ENCODE data around the gene STAMBPL1. TPM values are rescaled to one million over a fixed set of nuclear protein-coding genes. Genes with fewer than 3 reads are reported as not detected.

Gene STAMBPL1
- total RNA-seq, 1 donor = 42.4 TPM

DNA sequence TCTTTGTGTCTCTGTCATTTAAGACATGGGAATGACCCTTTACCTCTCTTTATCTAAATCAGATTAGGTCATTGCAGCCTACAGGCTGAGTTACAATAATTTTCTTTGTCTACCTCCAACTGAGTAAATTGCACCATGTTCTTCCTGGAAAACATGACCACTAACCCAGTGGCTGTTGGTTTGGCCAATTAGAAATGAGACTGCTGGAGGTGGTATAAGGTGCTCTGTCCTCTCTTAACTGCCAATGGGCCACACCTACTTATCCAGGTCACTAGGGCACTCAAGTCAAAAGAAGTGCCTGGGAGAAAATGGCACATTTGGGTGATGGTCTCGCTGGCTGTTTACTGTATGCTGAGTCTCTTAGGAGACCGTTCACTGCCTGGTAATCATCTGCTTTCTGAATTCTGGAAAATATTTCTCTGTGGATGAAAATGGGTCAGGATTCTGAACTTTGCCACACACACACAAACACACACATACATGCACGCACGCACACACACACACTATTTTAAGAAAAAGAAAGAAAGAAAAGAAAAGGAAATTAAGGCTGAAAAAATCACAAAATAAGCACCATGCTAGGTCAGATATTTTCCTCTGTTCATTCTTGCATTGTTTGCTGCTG, 16.4 kb downstream of the STAMBPL1 start:
- H3K4me3 ChIP-seq (ENCODE audit: low read length) = no peak overlapping the region
- H3K27me3 ChIP-seq (ENCODE audit: insufficient read depth, low read length) = no peaks in the 10 kb centered on the region
- no peaks in the 10 kb centered on the region for H3K9me3 ChIP-seq (ENCODE audit: low read depth, low read length)
- peaks cover 25% of the 10 kb centered on the region for H3K4me1 ChIP-seq (ENCODE audit: insufficient read depth, low read length)

DNA sequence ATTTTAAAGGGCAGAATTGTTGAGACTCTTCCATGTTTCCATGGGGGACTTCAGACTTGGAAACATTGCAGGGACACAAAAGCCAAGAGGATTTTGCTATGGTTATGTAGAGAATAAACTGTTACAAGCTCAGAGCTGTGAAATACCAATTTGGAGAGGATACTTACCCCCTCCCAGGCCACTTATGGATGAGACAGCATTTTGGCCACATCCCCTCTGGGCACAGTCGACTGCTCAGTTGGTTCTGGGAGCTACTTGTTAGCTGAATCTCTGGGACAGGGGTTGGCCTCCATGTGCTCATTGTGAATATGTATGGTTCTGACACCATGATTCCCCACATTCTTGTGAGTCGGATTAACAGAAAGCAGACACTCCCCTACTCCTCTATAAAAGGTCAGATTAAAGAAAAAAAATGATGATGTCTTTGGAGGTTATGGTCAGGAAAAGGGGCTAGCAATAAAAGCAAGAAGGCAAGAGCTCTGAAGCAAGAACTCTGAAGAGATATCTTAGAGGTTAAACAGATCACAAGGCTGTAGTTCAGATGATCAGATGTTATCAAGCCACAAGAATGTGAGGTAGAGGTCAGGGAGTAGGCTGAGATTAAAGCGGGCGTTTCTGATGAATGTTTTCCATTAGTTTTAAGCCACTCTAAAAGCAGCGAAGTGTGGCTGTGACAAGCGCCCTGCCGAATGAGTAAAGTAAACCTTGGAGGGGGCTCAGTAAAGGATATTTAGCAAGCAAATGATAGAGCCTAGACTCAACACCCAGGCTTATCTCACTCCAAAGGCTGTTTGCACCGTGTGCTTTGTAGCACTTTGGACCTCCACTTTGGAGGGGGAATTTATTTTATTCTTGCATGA, 17.2 kb downstream of the STAMBPL1 start:
- no peaks in the 10 kb centered on the region for H3K9me3 ChIP-seq (ENCODE audit: low read depth, low read length)
- H3K27me3 ChIP-seq (ENCODE audit: insufficient read depth, low read length) = no peaks in the 10 kb centered on the region
- peaks cover 30% of the 10 kb centered on the region for H3K4me1 ChIP-seq (ENCODE audit: insufficient read depth, low read length)
- H3K4me3 ChIP-seq (ENCODE audit: low read length) = no peak overlapping the region

- no peak overlapping the region for H3K4me3 ChIP-seq (ENCODE audit: low read length)
- H3K27me3 ChIP-seq (ENCODE audit: insufficient read depth, low read length) = no peaks in the 10 kb centered on the region
- no peaks in the 10 kb centered on the region for H3K9me3 ChIP-seq (ENCODE audit: low read depth, low read length)
- peaks cover 34% of the 10 kb centered on the region for H3K4me1 ChIP-seq (ENCODE audit: insufficient read depth, low read length)
Observed at GRCh38 chr10:88898727-88899126, 18.7 kb downstream of the STAMBPL1 start.

GRCh38 chr10:88899886-88900285, 19.8 kb downstream of the STAMBPL1 start:
- H3K4me1 ChIP-seq (ENCODE audit: insufficient read depth, low read length) = peaks cover 34% of the 10 kb centered on the region

DNA sequence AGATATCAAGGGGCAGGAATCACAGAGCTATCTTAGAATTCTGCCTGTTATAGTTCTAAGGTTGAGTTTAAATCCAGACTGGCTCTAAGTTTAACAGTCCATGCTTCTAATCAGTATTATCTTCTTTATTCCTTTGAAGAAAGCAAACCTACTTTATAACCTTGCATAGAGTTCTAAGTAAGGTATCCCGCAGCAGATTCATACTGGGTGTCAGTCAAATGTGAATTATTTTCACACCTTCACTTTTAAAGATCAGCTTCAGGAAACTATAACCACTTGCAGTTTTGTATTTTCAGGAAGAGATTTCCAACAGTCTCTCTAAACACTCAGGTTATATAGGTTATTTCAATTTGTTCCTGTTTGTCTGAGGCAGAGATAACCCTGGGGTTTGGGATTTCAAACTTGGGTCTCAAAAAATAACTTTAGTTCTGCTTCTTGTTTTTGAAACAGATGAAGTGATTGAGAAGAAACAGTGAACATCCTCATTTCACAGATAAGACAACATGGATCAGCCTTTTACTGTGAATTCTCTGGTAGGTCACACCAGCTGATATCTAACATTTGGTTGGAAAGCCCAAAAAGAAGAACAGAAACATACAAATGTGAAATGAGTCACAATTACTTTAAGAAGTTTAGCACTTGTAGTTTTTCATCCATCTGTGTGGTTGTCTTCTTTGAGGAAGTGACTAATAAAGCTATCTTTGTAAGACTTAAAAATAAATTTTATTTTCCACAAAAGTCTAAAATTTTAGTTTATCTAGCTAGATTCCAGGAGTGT, 21.4 kb downstream of the STAMBPL1 start:
- Histone ChIP-seq H3K27me3 (ENCODE audit: insufficient read depth, low read length) (no peaks in the 10 kb centered on the region), H3K9me3 (ENCODE audit: low read depth, low read length) (no peaks in the 10 kb centered on the region), H3K4me3 (ENCODE audit: low read length) (no peak overlapping the region), H3K4me1 (ENCODE audit: insufficient read depth, low read length) (peaks cover 32% of the 10 kb centered on the region)

More at GRCh38 chr10:88899886-88900285, 19.8 kb downstream of the STAMBPL1 start:
- H3K9me3 ChIP-seq (ENCODE audit: low read depth, low read length) = no peaks in the 10 kb centered on the region
- no peaks in the 10 kb centered on the region for H3K27me3 ChIP-seq (ENCODE audit: insufficient read depth, low read length)
- no peak overlapping the region for H3K4me3 ChIP-seq (ENCODE audit: low read length)

GRCh38 chr10:88901984-88902789, 22.1 kb downstream of the STAMBPL1 start:
- Histone ChIP-seq H3K4me1 (ENCODE audit: insufficient read depth, low read length) (peaks cover 24% of the 10 kb centered on the region), H3K27me3 (ENCODE audit: insufficient read depth, low read length) (no peaks in the 10 kb centered on the region), H3K4me3 (ENCODE audit: low read length) (no peak overlapping the region), H3K9me3 (ENCODE audit: low read depth, low read length) (no peaks in the 10 kb centered on the region)

- H3K27me3 ChIP-seq (ENCODE audit: insufficient read depth, low read length) = no peaks in the 10 kb centered on the region
- H3K4me1 ChIP-seq (ENCODE audit: insufficient read depth, low read length) = peaks cover 20% of the 10 kb centered on the region
- no peaks in the 10 kb centered on the region for H3K9me3 ChIP-seq (ENCODE audit: low read depth, low read length)
- no peak overlapping the region for H3K4me3 ChIP-seq (ENCODE audit: low read length)
Observed at GRCh38 chr10:88903715-88904114, 23.7 kb downstream of the STAMBPL1 start.

DNA sequence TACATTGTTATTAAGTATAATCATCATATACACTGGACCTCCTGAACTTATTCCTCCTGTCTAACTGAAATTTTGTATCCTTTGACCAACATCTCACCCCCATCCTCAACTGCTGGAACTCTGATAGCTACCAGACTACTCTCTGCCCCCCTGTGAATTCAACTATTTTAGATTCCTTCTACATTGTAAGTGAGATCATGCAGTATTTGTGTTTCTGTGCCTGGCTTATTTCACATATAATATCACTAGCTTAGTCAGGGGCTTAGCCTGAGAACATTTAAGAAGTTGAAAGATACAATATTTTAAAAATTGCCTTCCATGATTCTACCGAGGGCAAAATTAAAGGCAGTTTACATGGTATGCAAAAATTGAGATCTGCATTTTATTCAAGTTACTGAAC, 26.9 kb downstream of the STAMBPL1 start:
- no peaks in the 10 kb centered on the region for H3K27me3 ChIP-seq (ENCODE audit: insufficient read depth, low read length)
- no peak overlapping the region for H3K4me3 ChIP-seq (ENCODE audit: low read length)
- H3K4me1 ChIP-seq (ENCODE audit: insufficient read depth, low read length) = peaks cover 7% of the 10 kb centered on the region
- no peaks in the 10 kb centered on the region for H3K9me3 ChIP-seq (ENCODE audit: low read depth, low read length)

DNA sequence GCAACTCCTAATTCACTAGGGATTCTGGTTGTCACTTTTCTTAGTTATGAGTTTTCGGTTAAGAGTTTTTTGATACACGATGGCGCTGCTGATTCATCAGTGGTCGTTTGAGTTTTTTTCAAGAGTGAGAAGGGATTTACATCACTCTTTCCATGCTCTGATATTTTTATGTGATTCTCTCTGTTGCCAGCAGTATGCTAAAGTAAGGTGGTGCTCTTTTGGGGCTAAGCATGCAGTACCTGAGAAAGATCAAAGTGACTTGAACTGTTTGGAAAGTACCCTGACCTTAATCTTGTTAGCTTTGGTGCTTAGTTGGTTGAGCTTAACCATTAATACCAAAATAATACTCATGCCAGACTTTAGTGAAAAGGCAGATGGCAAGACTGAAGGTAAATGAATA, 28.1 kb downstream of the STAMBPL1 start:
- Histone ChIP-seq H3K27me3 (ENCODE audit: insufficient read depth, low read length) (no peaks in the 10 kb centered on the region), H3K4me3 (ENCODE audit: low read length) (no peak overlapping the region), H3K4me1 (ENCODE audit: insufficient read depth, low read length) (no peaks in the 10 kb centered on the region), H3K9me3 (ENCODE audit: low read depth, low read length) (no peaks in the 10 kb centered on the region)

DNA sequence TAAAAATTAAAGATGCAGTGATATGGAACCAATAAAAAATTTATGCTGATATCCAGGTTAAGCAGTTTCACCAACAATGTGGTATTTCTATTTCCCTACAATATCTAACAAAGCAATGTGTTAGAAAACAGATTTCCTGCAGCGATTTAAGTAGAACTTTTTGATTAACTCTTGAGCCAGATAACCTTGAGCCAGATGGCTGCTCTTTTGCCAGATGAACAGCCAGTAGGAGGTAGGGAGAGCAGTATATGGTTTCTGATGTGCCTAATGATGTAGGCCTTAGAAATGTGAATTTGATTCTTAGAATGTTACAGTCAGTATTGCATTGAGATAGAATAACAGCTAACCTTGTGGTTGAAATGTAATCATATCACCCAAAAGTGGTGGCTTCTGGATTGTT, 31.1 kb downstream of the STAMBPL1 start:
- no peaks in the 10 kb centered on the region for H3K4me1 ChIP-seq (ENCODE audit: insufficient read depth, low read length)
- no peaks in the 10 kb centered on the region for H3K27me3 ChIP-seq (ENCODE audit: insufficient read depth, low read length)
- no peaks in the 10 kb centered on the region for H3K9me3 ChIP-seq (ENCODE audit: low read depth, low read length)
- no peak overlapping the region for H3K4me3 ChIP-seq (ENCODE audit: low read length)

- Histone ChIP-seq H3K27me3 (ENCODE audit: insufficient read depth, low read length) (no peaks in the 10 kb centered on the region), H3K4me3 (ENCODE audit: low read length) (no peak overlapping the region), H3K9me3 (ENCODE audit: low read depth, low read length) (no peaks in the 10 kb centered on the region), H3K4me1 (ENCODE audit: insufficient read depth, low read length) (no peaks in the 10 kb centered on the region)
Observed at GRCh38 chr10:88911851-88912250, 31.8 kb downstream of the STAMBPL1 start.

DNA sequence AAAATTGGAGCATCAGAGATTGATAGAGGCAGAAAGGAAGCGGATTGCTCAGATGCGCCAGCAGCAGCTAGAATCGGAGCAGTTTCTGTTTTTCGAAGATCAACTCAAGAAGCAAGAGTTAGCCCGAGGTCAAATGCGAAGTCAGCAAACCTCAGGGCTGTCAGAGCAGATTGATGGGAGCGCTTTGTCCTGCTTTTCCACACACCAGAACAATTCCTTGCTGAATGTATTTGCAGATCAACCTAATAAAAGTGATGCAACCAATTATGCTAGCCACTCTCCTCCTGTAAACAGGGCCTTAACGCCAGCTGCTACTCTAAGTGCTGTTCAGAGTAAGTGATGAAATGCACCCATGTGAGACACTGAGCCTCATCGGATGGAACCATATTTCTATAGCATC, 33.1 kb downstream of the STAMBPL1 start:
- H3K9me3 ChIP-seq (ENCODE audit: low read depth, low read length) = no peaks in the 10 kb centered on the region

GRCh38 chr10:88913788-88914187, 33.7 kb downstream of the STAMBPL1 start:
- Histone ChIP-seq H3K27me3 (ENCODE audit: insufficient read depth, low read length) (no peaks in the 10 kb centered on the region), H3K4me1 (ENCODE audit: insufficient read depth, low read length) (no peaks in the 10 kb centered on the region), H3K4me3 (ENCODE audit: low read length) (no peak overlapping the region), H3K9me3 (ENCODE audit: low read depth, low read length) (no peaks in the 10 kb centered on the region)

More for the DNA sequence above, 33.1 kb downstream of the STAMBPL1 start:
- Histone ChIP-seq H3K4me1 (ENCODE audit: insufficient read depth, low read length) (no peaks in the 10 kb centered on the region), H3K27me3 (ENCODE audit: insufficient read depth, low read length) (no peaks in the 10 kb centered on the region), H3K4me3 (ENCODE audit: low read length) (no peak overlapping the region)

- Histone ChIP-seq H3K4me1 (ENCODE audit: insufficient read depth, low read length) (no peaks in the 10 kb centered on the region), H3K9me3 (ENCODE audit: low read depth, low read length) (no peaks in the 10 kb centered on the region), H3K27me3 (ENCODE audit: insufficient read depth, low read length) (no peaks in the 10 kb centered on the region), H3K4me3 (ENCODE audit: low read length) (no peak overlapping the region)
Observed at GRCh38 chr10:88915781-88916180, 35.7 kb downstream of the STAMBPL1 start.

Measured in mononuclear cell (primary cell).